Measurements from ENCODE around the gene FOXJ3.

- TF ChIP-seq POLR2AphosphoS5 (IDR thresholded peaks at IDR 0.05): no peak
- TF ChIP-seq, protein P1, sequence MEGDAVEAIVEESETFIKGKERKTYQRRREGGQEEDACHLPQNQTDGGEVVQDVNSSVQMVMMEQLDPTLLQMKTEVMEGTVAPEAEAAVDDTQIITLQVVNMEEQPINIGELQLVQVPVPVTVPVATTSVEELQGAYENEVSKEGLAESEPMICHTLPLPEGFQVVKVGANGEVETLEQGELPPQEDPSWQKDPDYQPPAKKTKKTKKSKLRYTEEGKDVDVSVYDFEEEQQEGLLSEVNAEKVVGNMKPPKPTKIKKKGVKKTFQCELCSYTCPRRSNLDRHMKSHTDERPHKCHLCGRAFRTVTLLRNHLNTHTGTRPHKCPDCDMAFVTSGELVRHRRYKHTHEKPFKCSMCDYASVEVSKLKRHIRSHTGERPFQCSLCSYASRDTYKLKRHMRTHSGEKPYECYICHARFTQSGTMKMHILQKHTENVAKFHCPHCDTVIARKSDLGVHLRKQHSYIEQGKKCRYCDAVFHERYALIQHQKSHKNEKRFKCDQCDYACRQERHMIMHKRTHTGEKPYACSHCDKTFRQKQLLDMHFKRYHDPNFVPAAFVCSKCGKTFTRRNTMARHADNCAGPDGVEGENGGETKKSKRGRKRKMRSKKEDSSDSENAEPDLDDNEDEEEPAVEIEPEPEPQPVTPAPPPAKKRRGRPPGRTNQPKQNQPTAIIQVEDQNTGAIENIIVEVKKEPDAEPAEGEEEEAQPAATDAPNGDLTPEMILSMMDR (IDR thresholded peaks at IDR 0.05): no peak
These were observed 18.7 kb downstream of the FOXJ3 start for GRCh38 chr1:42316292-42316691.

Measured in breast epithelium (tissue), 3 donors.